Parietal lobe (tissue), 1 donor: Measurements from ENCODE around the gene MYOZ2. TPM values are rescaled to one million over a fixed set of nuclear protein-coding genes. Genes with fewer than 3 reads are reported as not detected.

Source experiments
- total RNA-seq: library from RNA; depleted of rRNA; stranded (reverse); fragments of >200 nt; gene quantifications from one replicate; pipeline ENCODE4 v1.2.3, GENCODE V29; 2014

Gene MYOZ2
- total RNA-seq = 0.63 TPM

DNA sequence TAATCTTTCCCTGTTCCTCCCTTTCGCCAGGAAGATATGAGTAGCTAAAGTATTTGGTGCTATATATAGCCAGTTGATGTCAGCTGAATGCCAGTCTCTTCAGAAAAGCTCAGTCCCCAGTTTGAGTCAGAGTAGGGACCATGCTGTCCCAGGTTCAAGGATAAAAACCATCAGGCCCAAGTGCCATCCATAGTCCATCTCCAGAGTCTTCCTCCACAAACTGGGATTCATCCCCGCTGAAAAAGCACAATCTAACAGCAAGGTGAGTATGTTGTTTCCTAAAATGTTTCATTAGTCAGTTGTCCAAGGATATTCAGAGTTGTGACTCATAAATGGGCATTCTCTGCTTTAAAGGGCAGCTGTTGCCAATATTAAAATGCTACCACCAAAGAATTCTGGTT is at the start of gene MYOZ2:
TSS of gene MYOZ2 (plus strand) at position 112 of the 401 bp plus-strand sequence. CDS start 694 bp downstream, outside the sequence.

DNA sequence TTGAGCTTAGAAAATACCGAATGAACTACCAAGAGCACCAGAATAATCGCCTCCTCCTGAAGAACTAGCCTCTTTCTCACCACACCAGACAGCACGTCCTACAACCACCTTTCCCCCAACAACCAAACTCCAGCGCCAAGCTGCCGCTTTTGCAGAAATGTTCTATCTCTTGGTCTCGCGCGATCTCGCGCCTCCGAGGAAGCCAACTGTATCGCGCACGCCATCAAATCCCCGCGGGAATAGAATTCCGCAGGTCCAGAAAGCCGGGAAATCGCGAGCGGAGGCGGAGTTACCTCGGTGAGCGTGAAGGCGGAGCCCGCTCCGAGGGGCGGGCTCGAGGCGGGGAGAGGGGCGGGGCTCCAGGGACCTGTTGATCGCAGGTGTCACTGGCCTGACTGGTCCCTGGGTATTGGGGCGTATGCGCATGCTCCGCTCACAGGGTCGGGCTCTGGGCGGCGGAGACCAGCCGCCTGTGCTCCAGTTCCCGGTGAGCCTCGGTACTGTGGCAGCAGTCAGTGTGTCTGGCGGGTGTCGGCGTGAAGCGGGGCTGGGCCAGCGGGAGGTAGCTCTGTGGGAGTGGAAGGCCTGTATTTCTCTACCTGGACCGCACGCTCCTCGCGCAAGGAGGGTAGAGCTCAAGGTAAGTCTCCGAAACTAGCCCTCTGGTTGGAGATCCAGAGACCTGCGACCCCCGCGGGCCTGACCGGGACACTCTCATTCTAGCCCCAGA is 76.8 kb downstream of the MYOZ2 start, which contains the start of gene USP53:
TSS of gene USP53 (plus strand) at position 480 of the 730 bp plus-strand sequence. CDS start 27,047 bp downstream, outside the sequence.

Other genes with a start within 250 kb of the MYOZ2 start
- 1.9 TPM for gene SYNPO2, start 247.0 kb upstream of the MYOZ2 start, total RNA-seq
- gene USP53, start 76.9 kb downstream of the MYOZ2 start, total RNA-seq = 16.3 TPM
- not detected for gene FABP2, start 186.3 kb downstream of the MYOZ2 start, total RNA-seq